ENCODE data around the gene NAT10.
"Not testable (repeated sequence)": the region's sequence is repeated elsewhere in the genome, so short reads cannot be mapped to it uniquely, and the experiment has no call there.

The NAT10 gene

GRCh38 chr11:34175284-34176019 lies 70.0 kb downstream of the NAT10 start:
- DNase-seq (ENCODE audit: extremely low read depth, insufficient read length), result no peak
- H3K36me3 ChIP-seq (ENCODE audit: control insufficient read depth, insufficient read depth, low read length), result no peaks in the 10 kb centered on the region; the same call in none of the 2 replicates
- no peaks in the 10 kb centered on the region for H3K27me3 ChIP-seq (replicated peaks; ENCODE audit: control insufficient read depth, insufficient read depth, low read length)
- TF ChIP-seq, protein P1, sequence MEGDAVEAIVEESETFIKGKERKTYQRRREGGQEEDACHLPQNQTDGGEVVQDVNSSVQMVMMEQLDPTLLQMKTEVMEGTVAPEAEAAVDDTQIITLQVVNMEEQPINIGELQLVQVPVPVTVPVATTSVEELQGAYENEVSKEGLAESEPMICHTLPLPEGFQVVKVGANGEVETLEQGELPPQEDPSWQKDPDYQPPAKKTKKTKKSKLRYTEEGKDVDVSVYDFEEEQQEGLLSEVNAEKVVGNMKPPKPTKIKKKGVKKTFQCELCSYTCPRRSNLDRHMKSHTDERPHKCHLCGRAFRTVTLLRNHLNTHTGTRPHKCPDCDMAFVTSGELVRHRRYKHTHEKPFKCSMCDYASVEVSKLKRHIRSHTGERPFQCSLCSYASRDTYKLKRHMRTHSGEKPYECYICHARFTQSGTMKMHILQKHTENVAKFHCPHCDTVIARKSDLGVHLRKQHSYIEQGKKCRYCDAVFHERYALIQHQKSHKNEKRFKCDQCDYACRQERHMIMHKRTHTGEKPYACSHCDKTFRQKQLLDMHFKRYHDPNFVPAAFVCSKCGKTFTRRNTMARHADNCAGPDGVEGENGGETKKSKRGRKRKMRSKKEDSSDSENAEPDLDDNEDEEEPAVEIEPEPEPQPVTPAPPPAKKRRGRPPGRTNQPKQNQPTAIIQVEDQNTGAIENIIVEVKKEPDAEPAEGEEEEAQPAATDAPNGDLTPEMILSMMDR (IDR thresholded peaks at IDR 0.05; ENCODE audit: insufficient read depth, low read length, poor library complexity, severe bottlenecking), result no peak
- no peak overlapping the region for H3K4me3 ChIP-seq (replicated peaks; ENCODE audit: low read depth, low read length)

DNA sequence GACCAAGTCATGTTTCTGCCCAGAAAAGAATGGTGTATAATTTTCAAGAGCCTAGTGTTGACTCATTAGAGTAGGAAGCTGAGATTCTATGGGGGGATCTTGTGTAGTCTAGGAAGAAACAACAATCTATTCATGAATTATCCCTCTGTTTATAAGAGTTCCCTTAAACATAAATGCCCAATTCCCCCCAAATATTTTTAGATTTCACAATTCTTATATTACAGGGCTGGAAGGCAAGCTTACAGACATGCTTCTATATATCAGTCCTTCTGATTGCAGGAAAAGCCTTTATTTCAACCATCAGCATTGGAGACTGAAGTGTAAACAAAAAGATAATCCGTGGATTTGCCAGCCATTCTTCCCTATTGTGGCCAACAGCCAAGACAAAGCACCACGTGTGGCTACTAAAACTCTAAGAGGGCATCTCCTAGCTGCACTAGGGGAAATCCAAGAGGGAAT lies 71.4 kb downstream of the NAT10 start:
- DNase-seq (ENCODE audit: extremely low read depth, insufficient read length), result no peak
- no peak overlapping the region for H3K4me3 ChIP-seq (replicated peaks; ENCODE audit: low read depth, low read length)
- no peaks in the 10 kb centered on the region; the same call in 1 of the 2 replicates for H3K36me3 ChIP-seq (ENCODE audit: control insufficient read depth, insufficient read depth, low read length)
- TF ChIP-seq, protein P1 (IDR thresholded peaks at IDR 0.05; ENCODE audit: insufficient read depth, low read length, poor library complexity, severe bottlenecking), result no peak
- no peaks in the 10 kb centered on the region for H3K27me3 ChIP-seq (replicated peaks; ENCODE audit: control insufficient read depth, insufficient read depth, low read length)

DNA sequence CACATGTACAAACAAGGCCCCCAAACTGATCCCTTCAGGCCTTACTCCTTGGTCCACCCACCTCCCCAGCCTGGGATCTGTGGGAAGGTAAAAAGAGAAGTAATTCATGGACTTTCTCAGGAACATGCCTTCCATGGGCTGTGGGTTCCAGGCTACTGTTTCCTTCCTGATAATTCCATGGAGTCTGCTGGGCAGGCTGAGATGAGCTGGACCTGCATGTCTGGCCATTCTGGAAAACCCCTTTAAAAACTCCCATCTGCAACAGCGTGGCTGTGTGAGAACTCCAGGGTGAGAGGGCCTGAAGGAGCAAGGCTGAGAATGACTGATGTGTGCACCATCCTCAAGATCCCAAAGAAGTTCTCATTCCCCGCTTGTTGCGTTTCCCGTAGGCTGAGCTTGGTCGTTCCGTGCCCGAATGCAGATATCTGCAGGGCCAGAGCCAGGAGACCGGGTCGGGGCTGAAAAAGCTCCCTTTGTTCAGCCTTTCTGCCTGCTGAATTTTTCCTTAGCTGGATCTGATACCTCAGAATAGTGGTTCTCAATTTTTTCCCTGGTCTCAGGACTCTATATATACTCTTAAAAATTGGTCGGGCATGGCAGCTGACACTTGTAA lies 72.9 kb downstream of the NAT10 start:
- TF ChIP-seq, protein P1 (IDR thresholded peaks at IDR 0.05; ENCODE audit: insufficient read depth, low read length, poor library complexity, severe bottlenecking), result no peak
- Histone ChIP-seq H3K4me3 (replicated peaks; ENCODE audit: low read depth, low read length) (no peak overlapping the region), H3K36me3 (ENCODE audit: control insufficient read depth, insufficient read depth, low read length) (no peaks in the 10 kb centered on the region; the same call in 1 of the 2 replicates), H3K27me3 (replicated peaks; ENCODE audit: control insufficient read depth, insufficient read depth, low read length) (no peaks in the 10 kb centered on the region)
- DNase-seq (ENCODE audit: extremely low read depth, insufficient read length), result no peak

DNA sequence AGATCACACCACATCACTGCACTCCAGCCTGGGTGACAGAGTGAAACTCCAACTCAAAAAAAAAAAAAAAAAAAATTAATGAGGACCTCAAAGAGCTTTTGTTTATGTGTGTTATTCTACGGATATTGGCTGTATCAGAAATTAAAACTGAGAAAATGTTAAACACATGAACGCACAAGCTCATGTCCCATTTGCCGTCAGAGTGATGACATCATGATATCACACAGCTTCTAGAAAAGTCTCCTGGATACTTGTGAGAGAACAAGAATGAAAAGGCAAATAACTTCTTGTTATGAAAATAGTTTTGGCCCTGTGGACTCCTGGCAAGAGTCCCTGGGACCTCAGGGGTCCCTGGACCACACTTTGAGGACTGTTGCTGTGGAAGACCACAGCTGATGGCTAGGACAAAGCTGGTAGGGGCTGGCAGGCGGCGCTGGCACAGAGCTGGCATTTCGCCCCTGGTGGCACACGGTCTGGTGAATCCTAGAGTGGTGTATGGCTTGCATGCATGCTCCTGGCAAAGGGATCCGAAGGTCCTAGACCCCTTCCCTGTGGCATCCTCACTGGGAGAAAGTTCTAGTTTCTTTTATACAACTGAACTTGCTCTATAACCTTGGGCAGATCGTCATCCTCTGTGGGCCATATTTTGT lies 73.7 kb downstream of the NAT10 start:
- TF ChIP-seq, protein P1 (IDR thresholded peaks at IDR 0.05; ENCODE audit: insufficient read depth, low read length, poor library complexity, severe bottlenecking), result no peak
- no peak for DNase-seq (ENCODE audit: extremely low read depth, insufficient read length)
- no peaks in the 10 kb centered on the region for H3K36me3 ChIP-seq (ENCODE audit: control insufficient read depth, insufficient read depth, low read length)
- H3K4me3 ChIP-seq (replicated peaks; ENCODE audit: low read depth, low read length), result no peak overlapping the region
- H3K27me3 ChIP-seq (replicated peaks; ENCODE audit: control insufficient read depth, insufficient read depth, low read length), result no peaks in the 10 kb centered on the region

GRCh38 chr11:34180040-34180813 lies 74.8 kb downstream of the NAT10 start:
- Histone ChIP-seq H3K36me3 (ENCODE audit: control insufficient read depth, insufficient read depth, low read length) (no peaks in the 10 kb centered on the region), H3K4me3 (replicated peaks; ENCODE audit: low read depth, low read length) (no peak overlapping the region), H3K27me3 (replicated peaks; ENCODE audit: control insufficient read depth, insufficient read depth, low read length) (no peaks in the 10 kb centered on the region)
- no peak for DNase-seq (ENCODE audit: extremely low read depth, insufficient read length)
- TF ChIP-seq, protein P1 (IDR thresholded peaks at IDR 0.05; ENCODE audit: insufficient read depth, low read length, poor library complexity, severe bottlenecking), result no peak

GRCh38 chr11:34180814-34181165 lies 75.4 kb downstream of the NAT10 start:
- not testable (repeated sequence) for H3K4me3 ChIP-seq (replicated peaks; ENCODE audit: low read depth, low read length); H3K27me3 ChIP-seq (replicated peaks; ENCODE audit: control insufficient read depth, insufficient read depth, low read length); DNase-seq (ENCODE audit: extremely low read depth, insufficient read length); H3K36me3 ChIP-seq (ENCODE audit: control insufficient read depth, insufficient read depth, low read length)
